HPDE6-E6E7 (cell line): Measurements from ENCODE around the gene PRC1.
A peak's percentile ranks its signal among the peaks of the same experiment; 100 is the strongest.
"Not testable (repeated sequence)": the region's sequence is repeated elsewhere in the genome, so short reads cannot be mapped to it uniquely, and the experiment has no call there.

Source experiments
- DNase-seq: peaks from one replicate; pipeline ENCODE4 v3.0.0; 2011; ENCODE audit warnings: missing footprints; ENCODE audit errors: extremely low spot score

The PRC1 gene

DNA sequence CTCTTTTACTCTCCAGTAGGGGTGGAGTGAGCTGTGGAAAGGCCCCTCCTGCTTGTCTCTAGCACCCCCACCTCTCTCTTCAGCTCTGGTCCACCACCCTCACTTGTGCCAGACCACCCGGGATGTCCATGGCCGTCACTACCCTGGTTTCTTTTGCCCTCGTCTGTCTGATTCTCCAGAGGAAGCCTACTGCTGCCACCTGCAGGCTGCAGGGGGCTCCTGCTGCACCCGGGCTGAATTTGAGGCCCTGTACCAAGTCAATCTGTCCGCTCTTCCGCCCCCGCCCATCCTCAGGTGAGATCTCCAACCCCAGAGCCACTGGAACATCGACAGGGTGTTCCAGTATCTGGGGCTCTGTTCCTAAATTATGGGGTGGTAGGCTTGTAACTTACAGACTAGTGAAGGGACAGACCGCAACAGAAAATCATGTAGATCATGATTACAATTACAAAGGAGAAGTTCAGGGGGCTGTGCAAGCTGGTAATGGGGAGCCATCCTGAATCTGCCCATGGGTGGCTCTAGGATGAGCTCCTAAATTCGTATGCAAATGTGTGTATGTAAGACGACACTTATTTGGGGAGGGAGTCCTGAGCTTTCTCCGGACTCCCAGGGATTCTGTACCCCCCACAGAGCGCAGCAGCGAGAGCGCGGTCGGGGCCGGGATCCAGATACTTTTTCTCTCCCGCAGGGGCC is 59.9 kb downstream of the PRC1 start:
- peak; percentile 92 for DNase-seq

DNA sequence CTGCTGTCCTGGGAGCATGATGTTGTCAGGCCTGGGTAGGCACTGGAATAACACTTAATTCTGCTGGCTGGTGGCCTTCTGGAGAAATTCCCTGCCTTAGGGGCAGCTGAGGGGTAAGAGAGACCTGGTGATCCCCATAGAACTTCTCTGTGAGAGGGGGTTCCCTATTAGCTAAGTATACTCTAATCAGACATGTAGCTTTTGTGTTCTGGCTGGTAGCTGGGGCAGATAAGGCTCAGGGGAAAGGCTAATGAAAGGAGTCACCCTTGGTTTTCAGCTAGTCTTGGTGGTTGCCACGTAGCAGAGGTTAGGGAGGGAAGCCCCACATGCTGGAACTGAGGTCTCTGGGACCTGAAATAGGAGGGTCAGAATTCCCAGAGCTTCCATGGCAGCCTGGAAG is 61.0 kb downstream of the PRC1 start:
- DNase-seq: no peak

DNA sequence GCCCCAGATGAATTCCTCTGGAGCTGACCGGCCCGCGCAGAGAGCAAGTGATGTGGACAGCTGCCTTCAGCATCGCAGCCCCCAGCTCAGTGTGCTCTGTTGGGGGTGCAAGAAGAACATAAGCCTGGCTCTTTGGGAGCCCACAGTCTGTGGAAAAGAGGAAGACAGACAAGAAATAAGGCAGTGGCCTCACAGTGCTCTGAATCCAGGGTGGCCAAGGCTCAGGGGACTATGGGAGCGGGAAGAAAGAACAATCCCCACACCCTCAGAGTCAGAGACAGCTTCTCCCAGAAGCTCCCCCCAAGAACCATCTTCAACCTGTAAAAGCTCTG is 61.7 kb downstream of the PRC1 start:
- no peak for DNase-seq

DNA sequence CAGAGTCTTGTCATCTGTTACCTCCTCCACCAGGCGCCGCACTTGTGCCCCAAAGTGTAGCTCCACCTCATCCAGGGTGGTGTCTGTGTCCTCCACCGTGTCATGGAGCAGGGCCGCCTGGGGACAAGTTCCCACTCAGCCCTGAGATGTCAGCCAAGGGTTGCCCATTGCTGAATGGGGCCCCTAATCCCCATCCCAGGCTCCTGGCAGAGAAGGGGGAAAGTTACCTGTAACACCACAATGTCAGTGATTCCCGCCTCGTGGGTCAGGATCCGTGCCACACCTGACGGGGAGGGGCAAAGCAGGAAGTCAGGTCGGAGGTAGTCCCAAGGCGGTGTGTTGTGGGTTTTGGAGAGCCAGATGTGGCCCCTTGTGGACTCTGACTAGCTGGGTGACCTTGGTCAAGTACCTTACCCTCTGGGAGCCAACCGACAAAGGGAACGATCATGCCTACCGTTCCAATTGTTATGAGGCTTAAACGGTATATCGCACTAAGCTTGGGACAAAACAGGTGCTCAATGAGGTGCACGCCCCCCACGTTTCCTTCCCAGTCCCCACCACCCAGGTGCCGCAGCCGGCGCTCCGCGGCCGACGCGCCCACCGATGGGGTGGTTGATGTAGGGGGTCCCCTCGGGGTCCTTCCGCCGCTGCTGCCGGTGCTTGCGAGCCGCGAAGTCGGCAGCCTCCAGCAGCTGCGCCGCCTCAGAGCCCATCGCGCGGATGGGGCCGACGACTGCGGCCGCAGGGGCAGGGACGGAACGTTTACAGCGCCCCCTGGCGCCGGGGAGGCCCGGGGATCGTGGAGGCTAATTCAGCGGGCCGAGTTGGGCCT is 62.3 kb downstream of the PRC1 start, which contains the start of gene HDDC3:
Gene HDDC3 (minus strand): TSS at position 722 of the 832 bp plus-strand sequence. CDS start 9 bp downstream, at position 713.
- DNase-seq: peak; percentile 93

DNA sequence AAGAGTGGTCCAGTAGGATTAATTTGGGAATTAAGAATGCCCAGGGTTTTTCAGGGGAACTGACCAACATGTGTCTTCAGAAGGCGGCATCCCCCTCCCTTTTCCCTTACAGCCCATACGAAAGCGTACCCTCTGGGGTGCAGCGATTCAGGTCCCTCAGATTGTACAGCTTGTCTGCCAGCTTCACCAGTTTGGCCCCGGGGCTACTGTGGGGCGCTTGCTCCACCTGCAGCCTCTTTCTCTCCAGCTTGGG is 62.8 kb downstream of the PRC1 start:
- DNase-seq: no peak

DNA sequence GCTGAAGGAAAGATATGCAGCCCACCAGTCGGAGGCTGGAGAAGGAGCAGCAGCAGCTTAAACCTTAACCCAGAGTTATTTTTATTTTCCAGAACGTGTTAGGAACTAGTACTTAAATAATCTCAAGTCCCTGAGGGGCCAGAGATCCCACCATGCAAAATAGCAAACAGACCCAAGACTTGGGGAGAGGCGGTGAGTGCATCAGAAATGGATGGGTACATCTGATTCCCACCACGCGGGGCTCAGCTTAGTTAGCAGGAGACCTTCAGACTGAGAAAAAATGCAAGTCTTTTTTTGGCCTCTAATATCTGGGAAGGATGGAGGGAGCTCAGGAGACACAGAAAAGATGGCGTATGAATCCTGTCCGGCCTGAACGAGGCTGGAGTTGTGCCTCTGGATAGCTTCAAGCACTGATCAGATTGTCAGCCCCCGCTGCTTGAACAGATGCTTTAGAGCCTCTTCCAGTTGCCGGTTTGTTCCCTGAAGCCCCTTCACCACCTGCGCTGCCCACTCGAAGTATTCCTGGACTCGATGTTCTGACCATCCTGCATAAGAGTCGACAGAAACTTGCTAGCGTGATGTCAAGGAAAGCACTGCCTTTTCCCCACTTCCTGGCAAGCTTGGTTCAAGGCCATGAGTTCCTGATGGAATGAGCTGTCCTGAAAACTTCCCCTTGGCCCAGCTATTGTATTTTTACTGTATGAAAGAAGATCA is 63.3 kb downstream of the PRC1 start:
- DNase-seq: no peak

DNA sequence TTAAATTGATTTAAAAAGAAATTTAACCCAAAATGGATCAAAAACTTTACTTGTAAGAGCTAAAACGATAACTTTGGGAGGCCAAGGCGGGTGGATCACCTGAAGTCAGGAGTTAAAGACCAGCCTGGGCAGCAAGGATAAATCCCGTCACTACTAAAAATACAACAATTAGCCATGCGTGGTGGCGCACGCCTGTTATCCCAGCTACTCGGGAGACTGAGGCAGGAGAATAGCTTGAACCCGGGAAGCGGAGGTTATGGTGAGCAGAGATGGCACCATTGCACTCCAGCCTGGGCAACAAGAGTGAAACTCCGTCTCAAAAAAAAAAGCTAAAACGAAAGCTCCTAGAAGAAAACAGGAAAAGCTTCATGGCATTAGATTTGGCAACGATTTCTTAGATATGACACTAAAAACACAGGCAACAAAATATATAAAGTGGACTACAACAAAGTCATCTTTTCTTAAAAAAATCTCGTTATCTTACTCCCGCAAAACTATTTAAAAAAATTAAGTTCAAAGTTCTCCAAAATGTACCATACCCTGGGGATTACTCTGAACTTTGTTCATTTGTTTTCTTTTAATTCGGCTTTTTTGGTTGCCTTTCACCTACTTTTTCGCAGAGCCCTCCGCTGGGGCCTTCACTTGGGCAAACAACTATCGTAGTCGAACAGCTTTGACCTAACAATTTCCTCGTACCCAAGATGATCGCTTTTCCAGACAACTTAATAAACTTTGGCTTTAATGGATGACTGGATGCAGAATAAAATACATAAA is 64.9 kb downstream of the PRC1 start:
- no peak for DNase-seq

DNA sequence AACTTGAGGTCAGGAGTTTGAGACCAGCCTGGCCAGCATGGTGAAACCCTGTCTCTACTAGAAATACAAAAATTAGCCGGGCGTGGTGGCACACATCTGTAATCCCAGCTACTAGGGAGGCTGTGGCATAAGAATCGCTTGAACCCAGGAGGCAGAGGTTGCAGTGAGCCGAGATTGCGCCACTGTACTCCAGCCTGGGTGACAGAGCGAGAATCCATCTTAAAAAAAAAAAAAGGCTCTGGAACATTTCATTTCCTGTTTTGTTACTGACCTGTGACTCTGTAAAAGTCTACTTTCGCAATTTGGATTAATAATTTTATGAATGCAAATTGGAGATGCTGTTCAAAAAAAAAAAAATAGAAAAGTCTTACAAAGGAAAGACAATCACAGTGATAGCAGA is 66.2 kb downstream of the PRC1 start:
- not testable (repeated sequence) for DNase-seq

DNA sequence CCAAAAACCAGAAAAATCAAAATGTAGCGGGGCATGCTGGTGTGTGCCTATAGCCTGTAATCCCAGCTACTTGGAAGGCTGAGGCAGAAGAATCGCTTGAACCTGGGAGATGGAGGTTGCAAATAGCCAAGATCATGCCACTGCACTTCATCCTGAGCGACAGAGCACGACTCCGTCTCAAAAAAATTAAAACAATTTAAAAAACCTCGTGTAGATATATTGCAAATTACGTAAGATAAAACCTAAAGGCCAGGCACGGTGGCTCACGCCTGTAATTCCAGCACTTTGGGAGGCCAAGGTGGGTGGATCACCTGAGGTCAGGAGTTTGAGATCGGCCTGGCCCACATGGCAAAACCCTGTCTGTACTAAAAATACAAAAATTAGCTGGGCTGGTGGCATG is 67.6 kb downstream of the PRC1 start:
- not testable (repeated sequence) for DNase-seq

DNA sequence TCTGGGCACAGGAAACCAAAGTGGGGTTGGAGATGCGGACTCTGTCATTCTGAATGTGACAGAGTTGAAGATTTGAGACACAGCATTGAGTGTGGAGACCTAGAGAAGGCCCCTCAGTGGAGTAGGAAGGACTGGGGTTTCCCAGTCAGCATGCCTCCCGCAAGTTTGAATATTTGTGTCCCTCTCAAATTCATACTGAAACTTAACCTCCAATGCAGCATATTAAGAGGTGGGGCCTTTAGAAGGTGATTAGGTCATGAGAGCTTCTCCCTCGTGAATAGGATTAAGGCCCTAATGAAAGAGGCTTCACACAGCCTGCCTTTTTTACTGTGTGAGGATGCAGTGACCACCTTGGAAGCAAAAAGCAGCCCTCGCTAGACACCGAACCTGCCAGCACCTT is 70.0 kb downstream of the PRC1 start:
- DNase-seq: no peak

DNA sequence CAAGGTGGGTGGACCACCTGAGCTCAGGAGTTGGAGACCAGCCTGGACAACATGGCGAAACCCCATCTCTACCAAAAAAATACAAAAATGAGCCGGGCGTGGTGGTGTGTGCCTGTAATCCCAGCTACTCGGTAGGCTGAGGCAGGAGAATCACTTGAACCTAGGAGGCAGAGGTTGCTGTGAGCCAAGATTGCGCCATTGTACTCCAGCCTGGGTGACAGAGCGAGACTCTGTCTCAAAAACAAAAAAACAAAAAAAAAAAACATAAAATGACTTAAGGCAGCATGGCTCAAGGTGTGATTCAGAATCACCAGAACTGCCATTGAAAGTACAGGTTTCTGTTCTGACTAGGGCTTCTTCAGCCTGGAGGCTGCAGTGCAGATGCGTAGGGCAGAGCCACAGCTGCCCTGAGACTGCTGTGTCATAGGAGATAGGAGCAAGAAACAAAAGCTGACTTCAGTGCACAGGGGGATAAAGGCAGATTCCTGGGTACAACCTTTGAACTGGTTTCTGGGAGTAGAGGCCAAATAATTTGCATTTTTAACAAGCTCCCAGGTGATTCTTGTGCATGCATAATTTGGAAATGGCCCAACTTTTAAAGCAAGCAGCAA is 71.5 kb downstream of the PRC1 start:
- DNase-seq: not testable (repeated sequence)

DNA sequence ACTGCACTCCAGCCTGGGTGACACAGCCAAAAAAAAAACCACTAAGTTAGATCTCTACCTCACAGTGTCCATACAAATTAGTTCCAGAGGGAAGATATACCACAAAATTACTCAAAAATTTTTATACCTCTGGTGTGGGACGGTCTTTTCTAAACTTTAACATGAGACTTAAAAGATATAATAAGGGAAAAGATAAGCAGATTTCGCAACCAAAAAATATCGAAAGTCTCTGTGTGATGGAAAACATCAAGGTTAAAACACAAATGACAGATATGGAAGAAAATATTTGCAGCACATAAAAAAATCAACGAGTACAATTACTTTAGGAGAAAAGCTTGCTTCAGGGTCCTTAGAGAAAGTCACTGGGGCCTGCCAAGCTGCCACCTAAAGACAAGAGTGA is 72.4 kb downstream of the PRC1 start:
- DNase-seq: no peak

- no peak for DNase-seq
Observed at GRCh38 chr15:90918835-90919234, 75.5 kb downstream of the PRC1 start.

DNA sequence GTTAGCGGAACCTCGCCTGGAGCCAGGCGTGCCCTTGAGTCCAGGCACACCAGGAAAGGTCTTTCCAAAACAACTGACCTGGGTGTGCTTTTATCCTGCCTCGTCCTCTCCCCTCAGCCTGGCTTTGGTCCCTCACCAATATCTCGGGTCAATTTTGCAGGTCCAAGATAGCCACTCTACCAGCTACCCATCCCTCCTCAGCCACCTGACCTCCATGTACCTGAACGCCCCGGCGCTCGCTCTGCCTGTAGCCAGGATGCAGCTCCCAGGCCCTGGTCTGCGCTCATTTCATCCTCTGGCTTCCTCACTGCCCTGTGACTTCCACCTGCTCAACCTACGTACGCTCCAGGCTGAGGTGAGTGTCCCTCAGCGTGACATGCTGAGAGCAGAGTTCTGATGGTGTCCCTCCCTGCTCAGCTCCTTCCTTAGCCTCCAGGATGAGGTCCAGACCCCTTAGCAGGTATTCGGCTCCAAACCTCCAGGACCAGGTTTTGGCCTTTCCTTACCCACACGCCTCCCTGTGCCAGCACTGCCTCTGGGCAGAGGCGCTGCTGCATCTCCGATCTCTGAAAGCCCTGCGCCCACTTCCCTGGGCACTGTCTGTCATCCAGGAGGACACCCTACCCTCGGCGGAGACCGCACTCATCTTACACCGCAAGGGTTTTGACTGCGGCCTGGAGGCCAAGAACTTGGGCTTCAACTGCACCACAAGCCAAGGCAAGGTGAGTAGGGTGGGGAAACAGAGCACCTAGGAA is 76.1 kb downstream of the PRC1 start:
- DNase-seq: no peak

GRCh38 chr15:90917569-90917968 is 76.8 kb downstream of the PRC1 start:
- no peak for DNase-seq

- DNase-seq: no peak
Observed at GRCh38 chr15:90916461-90916860, 77.9 kb downstream of the PRC1 start.
